ENCODE results near the gene MGST2.

DNA sequence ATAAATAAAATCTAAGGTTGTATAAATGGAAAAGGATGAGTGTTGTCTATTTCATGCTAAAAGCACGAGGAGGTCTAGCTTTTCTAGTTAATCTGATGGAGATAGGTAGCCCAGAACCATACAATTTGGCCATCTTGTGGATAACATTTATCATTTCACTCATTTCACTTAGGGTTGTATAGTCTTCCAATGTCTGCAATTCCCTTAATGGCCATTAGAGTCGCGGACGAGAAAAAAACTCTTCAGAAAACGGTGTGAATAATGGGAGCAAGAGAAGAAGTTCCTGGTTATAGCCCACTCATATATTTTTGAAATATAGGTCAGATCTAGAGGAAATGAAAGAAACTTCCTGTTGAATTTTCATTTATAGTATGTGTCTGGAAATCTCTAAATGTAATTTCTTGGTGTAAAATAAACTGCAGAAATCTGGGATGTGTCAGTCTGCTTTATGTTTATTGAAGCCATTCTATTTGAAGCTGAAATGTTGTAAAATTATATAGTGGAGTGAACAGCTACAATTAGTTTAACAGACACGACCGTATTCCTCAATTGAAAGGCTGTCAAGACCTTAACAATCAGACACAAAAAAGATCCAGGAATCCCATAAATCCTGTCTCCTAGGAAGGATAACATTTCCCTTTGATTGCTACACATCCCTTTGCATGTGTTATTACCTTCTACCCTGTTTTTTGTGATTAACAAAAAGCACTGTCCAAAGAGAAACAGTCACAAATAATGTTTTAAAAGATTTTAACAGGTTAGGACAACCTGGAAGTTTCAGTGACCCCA lies 47.7 kb upstream of the MGST2 start:
- TF ChIP-seq POLR2A (IDR thresholded peaks at IDR 0.05; ENCODE audit: low read depth, low read length) (no peak), POLR2AphosphoS5 (IDR thresholded peaks at IDR 0.05; ENCODE audit: low read depth, low read length) (no peak), TAF1 (IDR thresholded peaks at IDR 0.05; ENCODE audit: low read depth, low read length) (no peak), PAX5 (IDR thresholded peaks at IDR 0.05; ENCODE audit: insufficient read depth, low read length, severe bottlenecking) (no peak), SPI1 (IDR thresholded peaks at IDR 0.05; ENCODE audit: low read depth, low read length) (no peak)
